Body of pancreas (tissue), 4 donors: Measurements from ENCODE around the gene TSSC4.

Source experiments
- POLR2A ChIP-seq, 3 donors: fragments of 450-650 bp; IDR thresholded peaks; one replicate each; pipeline ENCODE4 v1.6.1; 2016; ENCODE audit warnings: antibody characterized with exemption in 3 of 3, mild to moderate bottlenecking in 2 of 3
- TF ChIP-seq, protein P1 (sequence below), 7 experiments: fragments of 450-650 bp in 4 of 7; fragments of 200-600 bp in 3 of 7; sonication (generic) in 3 of 7; IDR thresholded peaks; one replicate each; pipeline ENCODE4 v1.5.1; 2016 to 2019; ENCODE audit warnings: antibody characterized with exemption in 7 of 7

GRCh38 chr11:2427721-2428321 lies 27.3 kb downstream of the TSSC4 start:
- no peak for TF ChIP-seq POLR2A (IDR thresholded peaks at IDR 0.05)
- TF ChIP-seq, protein P1, sequence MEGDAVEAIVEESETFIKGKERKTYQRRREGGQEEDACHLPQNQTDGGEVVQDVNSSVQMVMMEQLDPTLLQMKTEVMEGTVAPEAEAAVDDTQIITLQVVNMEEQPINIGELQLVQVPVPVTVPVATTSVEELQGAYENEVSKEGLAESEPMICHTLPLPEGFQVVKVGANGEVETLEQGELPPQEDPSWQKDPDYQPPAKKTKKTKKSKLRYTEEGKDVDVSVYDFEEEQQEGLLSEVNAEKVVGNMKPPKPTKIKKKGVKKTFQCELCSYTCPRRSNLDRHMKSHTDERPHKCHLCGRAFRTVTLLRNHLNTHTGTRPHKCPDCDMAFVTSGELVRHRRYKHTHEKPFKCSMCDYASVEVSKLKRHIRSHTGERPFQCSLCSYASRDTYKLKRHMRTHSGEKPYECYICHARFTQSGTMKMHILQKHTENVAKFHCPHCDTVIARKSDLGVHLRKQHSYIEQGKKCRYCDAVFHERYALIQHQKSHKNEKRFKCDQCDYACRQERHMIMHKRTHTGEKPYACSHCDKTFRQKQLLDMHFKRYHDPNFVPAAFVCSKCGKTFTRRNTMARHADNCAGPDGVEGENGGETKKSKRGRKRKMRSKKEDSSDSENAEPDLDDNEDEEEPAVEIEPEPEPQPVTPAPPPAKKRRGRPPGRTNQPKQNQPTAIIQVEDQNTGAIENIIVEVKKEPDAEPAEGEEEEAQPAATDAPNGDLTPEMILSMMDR (IDR thresholded peaks at IDR 0.05), result no peak
